Measurements from ENCODE around the gene TMEM86B.

DNA sequence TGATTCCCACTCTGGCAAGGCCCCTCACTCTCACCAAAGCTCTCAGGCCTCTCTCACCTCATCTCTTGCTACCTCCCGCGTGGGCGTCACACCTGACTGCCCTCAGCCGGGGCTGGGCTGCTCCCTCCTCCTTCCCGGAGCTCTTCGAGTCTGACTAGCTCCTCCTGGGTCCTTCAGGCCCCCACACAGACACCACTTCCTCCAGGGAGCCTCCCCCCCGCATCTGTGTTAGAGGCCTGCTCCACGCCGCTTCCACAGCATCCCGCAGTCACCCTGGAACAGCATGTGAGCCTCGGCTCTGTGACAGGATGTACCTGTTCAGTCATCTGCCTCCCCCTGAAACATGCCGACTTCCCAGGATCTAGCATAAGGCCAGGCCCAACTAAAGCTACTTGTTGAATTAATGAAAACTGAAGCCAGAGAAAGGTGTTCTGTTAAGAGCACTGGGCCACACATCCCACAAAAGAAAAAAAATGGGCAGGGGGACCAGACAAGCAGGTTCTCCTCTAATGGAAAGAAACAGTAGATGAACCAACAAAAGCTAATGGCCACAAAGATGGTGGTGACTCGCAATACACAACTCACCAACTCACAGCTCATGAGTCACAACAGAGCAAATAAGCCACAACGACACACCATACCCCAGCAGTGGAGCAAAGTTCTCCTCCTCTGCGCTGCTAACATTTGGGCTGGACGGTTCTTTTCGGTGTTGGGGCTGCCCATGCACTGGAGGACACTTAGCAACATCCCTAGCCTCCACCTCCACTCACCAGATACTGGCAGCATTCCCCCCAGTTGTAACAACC lies 27.3 kb upstream of the TMEM86B start:
- no peak for TF ChIP-seq CTCF (IDR thresholded peaks at IDR 0.05)
- TF ChIP-seq POLR2A (IDR thresholded peaks at IDR 0.05): no peak
- TF ChIP-seq POLR2AphosphoS5 (IDR thresholded peaks at IDR 0.05): no peak
- no peak for TF ChIP-seq EP300 (IDR thresholded peaks at IDR 0.05)
